ENCODE data around the gene SLC39A10. TPM values are rescaled to one million over a fixed set of nuclear protein-coding genes. Genes with fewer than 3 reads are reported as not detected.
A peak's percentile ranks its signal among the peaks of the same experiment; 100 is the strongest.

Gene SLC39A10
- total and polyA plus RNA-seq, 2 donors (not counting 1 experiment from before 2014, with no cell fraction given) = 18.6 to 99.3 TPM

- Histone ChIP-seq H3K9me3 (ENCODE audit: control extremely low read depth in 1 of 3, control insufficient read depth in 2 of 3, insufficient read depth in 1 of 3, low read length in 2 of 3) (peaks cover 0 to 6% (median 0%) of the 10 kb centered on the region in 3 donors), H3K4me1 (ENCODE audit: control insufficient read depth in 2 of 2, insufficient read depth in 2 of 2, low read length in 2 of 2) (peaks cover 22 to 23% of the 10 kb centered on the region in 2 donors), H2AFZ (ENCODE audit: insufficient read depth, low read depth, low read length, poor library complexity, severe bottlenecking) (no peak overlapping the region), H3K36me3 (replicated peaks in 1 of 2; ENCODE audit: control extremely low read depth in 1 of 2, control insufficient read depth in 1 of 2, extremely low read depth in 1 of 2, insufficient read depth in 2 of 2, low read length in 1 of 2) (no peaks in the 10 kb centered on the region), H3K9ac (ENCODE audit: low read length) (no peak overlapping the region), H3K27ac (ENCODE audit: low read length in 2 of 2) (no peak overlapping the region), H3K4me3 (ENCODE audit: control extremely low read depth in 1 of 5, extremely low read depth in 1 of 5, insufficient read depth in 1 of 5, low read depth in 2 of 5, low read length in 4 of 5) (no peak overlapping the region), H4K20me1 (ENCODE audit: control insufficient read depth, insufficient read depth, low read length, poor library complexity, severe bottlenecking) (no peaks in the 10 kb centered on the region), H3K4me2 (replicated peaks; ENCODE audit: low read depth, low read length, poor library complexity, severe bottlenecking) (no peak overlapping the region), H3K79me2 (ENCODE audit: control insufficient read depth, insufficient read depth, low read length) (no peaks in the 10 kb centered on the region), H3K27me3 (replicated peaks in 1 of 4; ENCODE audit: control extremely low read depth in 1 of 4, control insufficient read depth in 3 of 4, insufficient read depth in 4 of 4, low read length in 3 of 4) (no peaks in the 10 kb centered on the region)
- no CpG with 5 or more reads among the region's 1 CpG for WGBS (ENCODE audit: insufficient coverage)
- Mint-ChIP-seq H3K9me3 (ENCODE audit: insufficient read depth) (no peaks in the 10 kb centered on the region), H3K4me3 (no peak overlapping the region), H3K27ac (no peak overlapping the region), H3K4me1 (peaks cover 26% of the 10 kb centered on the region), H3K27me3 (no peaks in the 10 kb centered on the region)
- intact Hi-C loops (cut with micrococcal nuclease) = loop anchor here (5.0 kb wide), 1 partner anchor 36 kb away; no protein-coding TSS in a partner anchor
- CTCF ChIA-PET = no interaction called here
- POLR2A ChIA-PET = no interaction called here
- DNase-seq (no peak), ATAC-seq (ENCODE audit: low read depth) (no peak)
- TF ChIP-seq EZH2 (IDR thresholded peaks at IDR 0.05; ENCODE audit: borderline replicate concordance, insufficient read depth, low read depth, low read length, poor library complexity, severe bottlenecking) = no peak
- TF ChIP-seq, protein P1, sequence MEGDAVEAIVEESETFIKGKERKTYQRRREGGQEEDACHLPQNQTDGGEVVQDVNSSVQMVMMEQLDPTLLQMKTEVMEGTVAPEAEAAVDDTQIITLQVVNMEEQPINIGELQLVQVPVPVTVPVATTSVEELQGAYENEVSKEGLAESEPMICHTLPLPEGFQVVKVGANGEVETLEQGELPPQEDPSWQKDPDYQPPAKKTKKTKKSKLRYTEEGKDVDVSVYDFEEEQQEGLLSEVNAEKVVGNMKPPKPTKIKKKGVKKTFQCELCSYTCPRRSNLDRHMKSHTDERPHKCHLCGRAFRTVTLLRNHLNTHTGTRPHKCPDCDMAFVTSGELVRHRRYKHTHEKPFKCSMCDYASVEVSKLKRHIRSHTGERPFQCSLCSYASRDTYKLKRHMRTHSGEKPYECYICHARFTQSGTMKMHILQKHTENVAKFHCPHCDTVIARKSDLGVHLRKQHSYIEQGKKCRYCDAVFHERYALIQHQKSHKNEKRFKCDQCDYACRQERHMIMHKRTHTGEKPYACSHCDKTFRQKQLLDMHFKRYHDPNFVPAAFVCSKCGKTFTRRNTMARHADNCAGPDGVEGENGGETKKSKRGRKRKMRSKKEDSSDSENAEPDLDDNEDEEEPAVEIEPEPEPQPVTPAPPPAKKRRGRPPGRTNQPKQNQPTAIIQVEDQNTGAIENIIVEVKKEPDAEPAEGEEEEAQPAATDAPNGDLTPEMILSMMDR (IDR thresholded peaks at IDR 0.05) = no peak
These were observed 28.4 kb upstream of the SLC39A10 start for GRCh38 chr2:195628666-195629065.

- Histone ChIP-seq H4K20me1 (ENCODE audit: control insufficient read depth, insufficient read depth, low read length, poor library complexity, severe bottlenecking) (no peaks in the 10 kb centered on the region), H3K4me2 (replicated peaks; ENCODE audit: low read depth, low read length, poor library complexity, severe bottlenecking) (peak overlapping the region; percentile 51), H3K27me3 (replicated peaks in 1 of 4; ENCODE audit: control extremely low read depth in 1 of 4, control insufficient read depth in 3 of 4, insufficient read depth in 4 of 4, low read length in 3 of 4) (no peaks in the 10 kb centered on the region), H3K79me2 (ENCODE audit: control insufficient read depth, insufficient read depth, low read length) (no peaks in the 10 kb centered on the region), H3K9me3 (ENCODE audit: control extremely low read depth in 1 of 3, control insufficient read depth in 2 of 3, insufficient read depth in 1 of 3, low read length in 2 of 3) (peaks cover 0 to 6% (median 4%) of the 10 kb centered on the region in 3 donors), H3K4me3 (ENCODE audit: control extremely low read depth in 1 of 5, extremely low read depth in 1 of 5, insufficient read depth in 1 of 5, low read depth in 2 of 5, low read length in 4 of 5) (peak overlapping the region in 1 of 5 experiments; percentile 11), H3K9ac (ENCODE audit: low read length) (no peak overlapping the region), H3K36me3 (replicated peaks in 1 of 2; ENCODE audit: control extremely low read depth in 1 of 2, control insufficient read depth in 1 of 2, extremely low read depth in 1 of 2, insufficient read depth in 2 of 2, low read length in 1 of 2) (no peaks in the 10 kb centered on the region), H3K27ac (ENCODE audit: low read length in 2 of 2) (peak overlapping the region; percentile 57 to 77), H2AFZ (ENCODE audit: insufficient read depth, low read depth, low read length, poor library complexity, severe bottlenecking) (peak overlapping the region; percentile 75), H3K4me1 (ENCODE audit: control insufficient read depth in 2 of 2, insufficient read depth in 2 of 2, low read length in 2 of 2) (peaks cover 13 to 20% of the 10 kb centered on the region in 2 donors)
- 91% methylated on average over 8 of the region's 10 CpGs for WGBS (ENCODE audit: insufficient coverage)
- Mint-ChIP-seq H3K9me3 (ENCODE audit: insufficient read depth) (no peaks in the 10 kb centered on the region), H3K4me1 (peaks cover 19% of the 10 kb centered on the region), H3K27me3 (no peaks in the 10 kb centered on the region), H3K27ac (peak overlapping the region; percentile 82), H3K4me3 (peak overlapping the region; percentile 37)
- ATAC-seq (ENCODE audit: low read depth) = peak; percentile 36
- POLR2A ChIA-PET = interaction anchor here (3.5 kb wide), 1 partner anchor 24 kb away, joined by 11 read pairs; the partner anchor contains the start of gene SLC39A10
- DNase-seq = peak; percentile 28
- intact Hi-C loops (cut with micrococcal nuclease) = loop anchor here (2.0 kb wide), 1 partner anchor 18 kb away; no protein-coding TSS in a partner anchor
- CTCF ChIA-PET = interaction anchor here (0.7 to 2.1 kb wide), 8 partner anchors 10 to 135 kb away, joined by 3 to 9 read pairs (median 4); partner anchors contain the start of gene SLC39A10
- TF ChIP-seq, protein P1 (IDR thresholded peaks at IDR 0.05) = no peak
- TF ChIP-seq EZH2 (IDR thresholded peaks at IDR 0.05; ENCODE audit: borderline replicate concordance, insufficient read depth, low read depth, low read length, poor library complexity, severe bottlenecking) = no peak
These were observed 24.0 kb upstream of the SLC39A10 start for GRCh38 chr2:195632856-195633572.
